A673 (cell line): Measurements from ENCODE around the gene PRR12. TPM values are rescaled to one million over a fixed set of nuclear protein-coding genes. Genes with fewer than 3 reads are reported as not detected.

Source experiments
- BruUV-seq: library from RNA; stranded (reverse); fragments of 400-500 nt; replicated peaks from 2 replicates; lab custom pipeline; 2021; lab: Mats Ljungman, UMichigan
- CTCF ChIA-PET: fragments of 300-600 bp; sonication (Branson Sonifier 250); formaldehyde crosslinking; loops from one replicate; lab custom pipeline; 2022; ENCODE audit warnings: antibody characterized with exemption; lab: Charles Lee
- POLR2A ChIA-PET: fragments of 300-600 bp; sonication (Branson Sonifier 250); formaldehyde crosslinking; loops from one replicate; lab custom pipeline; 2022; ENCODE audit warnings: antibody characterized with exemption; ENCODE audit not compliant: low non-redundant PET; lab: Charles Lee
- DNase-seq: peaks from one replicate; pipeline ENCODE4 v3.0.0-alpha.2; 2015; ENCODE audit warnings: low spot score
- H3K27ac ChIP-seq: fragments of 200-600 bp; sonication (generic); 2 replicates; pipeline ENCODE4 v1.5.1; 2016; ENCODE audit warnings: mixed run types, low read depth, mild to moderate bottlenecking, mixed read lengths, antibody characterized with exemption, low read length; ENCODE audit not compliant: poor library complexity, severe bottlenecking
- H3K27me3 ChIP-seq: fragments of 200-600 bp; sonication (generic); replicated peaks from 2 replicates; pipeline ENCODE4 v1.6.1; 2017; ENCODE audit warnings: mixed run types, low read depth, mild to moderate bottlenecking, mixed read lengths, antibody characterized with exemption, low read length; ENCODE audit not compliant: insufficient read depth, poor library complexity
- H3K36me3 ChIP-seq: fragments of 200-600 bp; sonication (generic); 2 replicates; pipeline ENCODE4 v1.6.1; 2016; ENCODE audit warnings: mixed run types, mild to moderate bottlenecking, mixed read lengths, antibody characterized with exemption, low read length; ENCODE audit not compliant: insufficient read depth, poor library complexity, severe bottlenecking
- H3K4me1 ChIP-seq: fragments of 200-600 bp; sonication (generic); 2 replicates; pipeline ENCODE4 v1.6.1; 2017; ENCODE audit warnings: mixed run types, mild to moderate bottlenecking, mixed read lengths, antibody characterized with exemption, low read length; ENCODE audit not compliant: insufficient read depth, poor library complexity, severe bottlenecking
- H3K4me3 ChIP-seq: fragments of 200-600 bp; sonication (generic); 2 replicates; pipeline ENCODE4 v1.5.1; 2016; ENCODE audit warnings: low read depth, mixed run types, mild to moderate bottlenecking, mixed read lengths, low read length; ENCODE audit not compliant: poor library complexity, severe bottlenecking
- H3K9me3 ChIP-seq: fragments of 200-600 bp; sonication (generic); 2 replicates; pipeline ENCODE4 v1.6.1; 2016; ENCODE audit warnings: mixed run types, low read depth, mild to moderate bottlenecking, mixed read lengths, antibody characterized with exemption, low read length; ENCODE audit not compliant: poor library complexity, severe bottlenecking
- EZH2 ChIP-seq: fragments of 200-600 bp; sonication (generic); IDR thresholded peaks from 2 replicates; pipeline ENCODE4 v1.6.1; 2017; ENCODE audit warnings: borderline replicate concordance, low read depth, mild to moderate bottlenecking, mixed read lengths, antibody characterized with exemption, low read length; ENCODE audit not compliant: poor library complexity, severe bottlenecking
- intact Hi-C: fragments of 100-400 bp; cut with micrococcal nuclease; formaldehyde crosslinking; loops from one replicate; pipeline ENCODE4 v1.10.0; 2022; ENCODE audit not compliant: unreplicated experiment
- total RNA-seq: library from RNA; stranded (reverse); gene quantifications from 2 replicates; pipeline ENCODE4 v1.2.3, GENCODE V29; 2021
- TF ChIP-seq, protein P1 (sequence below): fragments of 300-800, 200-600 bp; sonication (generic); conservative IDR thresholded peaks from 2 replicates; pipeline ENCODE4 v1.5.1; 2017; ENCODE audit warnings: low read depth, mild to moderate bottlenecking, antibody characterized with exemption, low read length, moderate library complexity, mixed read lengths

PRR12 gene
- total RNA-seq, 1 experiment from 2014 or later: 54.0 TPM

DNA sequence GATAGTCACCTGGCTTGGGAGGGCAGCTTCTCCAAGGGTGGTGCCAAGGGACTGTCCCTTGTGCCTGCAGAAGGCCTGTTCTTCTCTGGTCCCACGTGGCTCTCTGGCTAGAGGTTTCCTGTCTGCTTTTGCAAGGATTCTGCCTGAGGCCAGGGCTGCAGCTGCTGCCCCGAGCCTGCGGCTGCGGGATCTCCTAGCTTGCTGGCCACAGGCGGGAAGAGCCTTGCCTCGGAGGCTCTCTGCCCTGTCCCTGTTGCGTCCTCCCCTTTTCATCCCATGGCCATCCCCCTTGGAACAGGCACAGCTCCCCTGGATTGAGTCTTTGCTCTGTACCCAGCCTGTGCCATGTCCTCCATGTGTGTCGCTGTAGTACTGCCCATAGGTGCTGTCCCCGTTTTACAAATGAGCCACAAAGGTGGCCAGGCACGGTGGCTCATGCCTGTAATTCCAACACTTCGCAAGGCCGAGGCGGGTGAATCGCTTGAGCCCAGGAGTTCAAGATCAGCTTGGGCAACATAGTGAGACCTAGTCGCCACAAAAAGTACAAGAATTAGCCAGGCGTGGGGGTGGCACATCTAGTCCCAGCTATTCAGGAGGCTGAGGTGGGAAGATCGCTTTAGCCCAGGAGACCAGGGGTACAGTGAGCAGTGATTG lies 65.6 kb downstream of the PRR12 start:
- Histone ChIP-seq H3K27me3 (no peaks in the 10 kb centered on the region), H3K27ac (no peak overlapping the region), H3K4me1 (no peaks in the 10 kb centered on the region), H3K9me3 (no peaks in the 10 kb centered on the region), H3K4me3 (no peak overlapping the region), H3K36me3 (peaks cover 83% of the 10 kb centered on the region)
- no peak for DNase-seq
- TF ChIP-seq, protein P1, sequence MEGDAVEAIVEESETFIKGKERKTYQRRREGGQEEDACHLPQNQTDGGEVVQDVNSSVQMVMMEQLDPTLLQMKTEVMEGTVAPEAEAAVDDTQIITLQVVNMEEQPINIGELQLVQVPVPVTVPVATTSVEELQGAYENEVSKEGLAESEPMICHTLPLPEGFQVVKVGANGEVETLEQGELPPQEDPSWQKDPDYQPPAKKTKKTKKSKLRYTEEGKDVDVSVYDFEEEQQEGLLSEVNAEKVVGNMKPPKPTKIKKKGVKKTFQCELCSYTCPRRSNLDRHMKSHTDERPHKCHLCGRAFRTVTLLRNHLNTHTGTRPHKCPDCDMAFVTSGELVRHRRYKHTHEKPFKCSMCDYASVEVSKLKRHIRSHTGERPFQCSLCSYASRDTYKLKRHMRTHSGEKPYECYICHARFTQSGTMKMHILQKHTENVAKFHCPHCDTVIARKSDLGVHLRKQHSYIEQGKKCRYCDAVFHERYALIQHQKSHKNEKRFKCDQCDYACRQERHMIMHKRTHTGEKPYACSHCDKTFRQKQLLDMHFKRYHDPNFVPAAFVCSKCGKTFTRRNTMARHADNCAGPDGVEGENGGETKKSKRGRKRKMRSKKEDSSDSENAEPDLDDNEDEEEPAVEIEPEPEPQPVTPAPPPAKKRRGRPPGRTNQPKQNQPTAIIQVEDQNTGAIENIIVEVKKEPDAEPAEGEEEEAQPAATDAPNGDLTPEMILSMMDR: no peak
- TF ChIP-seq EZH2: no peak
- intact Hi-C loops: no loop called here
- BruUV-seq: no TSS peak
- ChIA-PET POLR2A (no interaction called here), CTCF (no interaction called here)

DNA sequence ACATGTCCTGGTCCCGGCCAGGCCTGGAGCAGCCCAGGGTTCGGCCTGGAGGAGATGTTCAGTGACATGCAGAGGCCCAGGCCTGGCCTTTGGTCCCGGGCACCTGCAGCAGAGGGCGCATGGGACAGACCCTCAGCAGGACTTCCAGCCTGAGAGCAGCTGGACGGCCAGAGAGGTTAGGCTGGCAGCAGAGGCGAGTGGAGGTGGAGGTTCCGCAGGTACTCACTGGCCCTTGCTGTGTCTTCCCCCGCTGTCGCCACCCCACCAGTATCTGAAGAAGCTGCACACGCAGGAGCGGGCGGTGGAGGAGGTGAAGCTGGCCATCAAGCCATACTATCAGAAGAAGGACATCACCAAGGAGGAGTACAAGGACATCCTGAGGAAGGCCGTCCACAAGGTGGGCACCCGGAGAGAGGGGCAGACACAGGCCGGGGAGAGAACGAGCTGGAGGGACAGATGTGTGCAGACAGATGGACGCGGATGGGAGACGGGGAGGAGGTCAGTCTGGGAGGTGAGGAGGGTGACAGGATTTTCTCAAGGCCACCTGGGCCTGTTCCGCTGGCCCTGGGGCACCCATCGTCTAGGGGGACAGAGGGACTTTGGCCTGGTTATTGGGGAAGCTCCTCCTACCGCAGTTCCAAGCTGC lies 66.6 kb downstream of the PRR12 start:
- DNase-seq: no peak
- intact Hi-C loops: no loop called here
- Histone ChIP-seq H3K36me3 (peaks cover 83% of the 10 kb centered on the region), H3K4me3 (no peak overlapping the region), H3K27me3 (no peaks in the 10 kb centered on the region), H3K27ac (no peak overlapping the region), H3K4me1 (no peaks in the 10 kb centered on the region), H3K9me3 (no peaks in the 10 kb centered on the region)
- ChIA-PET POLR2A (no interaction called here), CTCF (no interaction called here)
- TF ChIP-seq, protein P1: no peak
- no peak for TF ChIP-seq EZH2
- BruUV-seq: no TSS peak

DNA sequence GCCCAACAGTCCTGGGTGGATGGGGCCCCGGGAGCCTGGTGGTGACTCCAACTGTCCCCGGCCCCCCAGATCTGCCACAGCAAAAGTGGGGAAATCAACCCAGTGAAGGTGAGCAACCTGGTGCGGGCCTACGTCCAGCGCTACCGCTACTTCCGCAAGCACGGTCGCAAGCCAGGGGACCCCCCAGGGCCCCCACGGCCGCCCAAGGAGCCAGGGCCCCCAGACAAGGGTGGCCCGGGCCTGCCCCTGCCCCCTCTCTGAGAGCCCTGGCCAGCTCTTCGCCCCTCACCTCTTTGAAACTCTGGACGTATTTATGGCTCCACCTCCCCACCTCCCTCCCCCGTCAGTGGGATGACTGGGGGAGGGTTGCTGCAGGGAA lies 67.1 kb downstream of the PRR12 start:
- Histone ChIP-seq H3K4me1 (no peaks in the 10 kb centered on the region), H3K36me3 (peaks cover 83% of the 10 kb centered on the region), H3K9me3 (no peaks in the 10 kb centered on the region), H3K27me3 (no peaks in the 10 kb centered on the region), H3K4me3 (no peak overlapping the region), H3K27ac (no peak overlapping the region)
- POLR2A ChIA-PET: no interaction called here
- CTCF ChIA-PET: no interaction called here
- intact Hi-C loops: no loop called here
- TF ChIP-seq, protein P1: no peak
- no peak for TF ChIP-seq EZH2
- BruUV-seq: TSS peak; percentile 71
- no peak for DNase-seq
